HCT116 (cell line): Measurements from ENCODE around the gene C9. TPM values are rescaled to one million over a fixed set of nuclear protein-coding genes. Genes with fewer than 3 reads are reported as not detected.

ENCODE experiments used
- ATAC-seq: fragments of 200-7000 bp; cut with Tn5 transposase; 2 replicates; pipeline ENCODE4 v1.9.1; 2020; ENCODE audit warnings: mild to moderate bottlenecking, moderate library complexity
- BruUV-seq: library from RNA; stranded (reverse); fragments of 400-500 nt; replicated peaks from 2 replicates; lab custom pipeline; 2021; lab: Mats Ljungman, UMichigan
- CTCF ChIA-PET: fragments of 300-600 bp; sonication (Branson Sonifier 250); formaldehyde crosslinking; loops from one replicate; lab custom pipeline; 2021; ENCODE audit warnings: antibody characterized with exemption; lab: Charles Lee
- POLR2A ChIA-PET: fragments of 300-600, 350-600 bp; sonication (Branson Sonifier 250); formaldehyde crosslinking; loops from one replicate; lab custom pipeline; 2021; ENCODE audit warnings: antibody characterized with exemption; lab: Charles Lee
- RAD21 ChIA-PET, 2 experiments: fragments of 300-600 bp; sonication (Branson Sonifier 250); formaldehyde crosslinking; loops; one replicate each; lab custom pipeline; 2023; ENCODE audit warnings: low total read pairs in 2 of 2; ENCODE audit not compliant: uncharacterized antibody in 2 of 2, unreplicated experiment in 2 of 2, low non-redundant PET in 1 of 2; lab: Charles Lee
- DNase-seq: peaks from one replicate; pipeline ENCODE4 v3.0.0-alpha.2; 2010; ENCODE audit warnings: low read depth, low spot score
- H2AFZ ChIP-seq: fragments of 200-600 bp; shearing (Covaris generic), sonication (generic); 2 replicates; pipeline ENCODE4 v1.6.1; 2017; ENCODE audit warnings: low read depth, mixed run types, mixed read lengths, antibody characterized with exemption, low read length; ENCODE audit not compliant: poor library complexity, severe bottlenecking
- H3K27ac ChIP-seq: 2 replicates; pipeline ENCODE4 v1.5.1; 2012; ENCODE audit warnings: low read depth, low read length
- H3K27me3 ChIP-seq: fragments of 200-600 bp; sonication (generic); 2 replicates; pipeline ENCODE4 v1.6.1; 2016; ENCODE audit warnings: mixed run types, low read length, mixed read lengths; ENCODE audit not compliant: insufficient read depth
- H3K36me3 ChIP-seq, 2 experiments: fragments of 200-500 bp in 1 of 2; fragments of 200-600 bp in 1 of 2; sonication (Bioruptor generic) in 1 of 2; sonication (generic) in 1 of 2; 2 replicates each; pipeline versions ENCODE4 v1.5.1 to v1.6.1; 2014 to 2016; ENCODE audit warnings: low read length in 2 of 2, inconsistent platforms in 1 of 2, mixed read lengths in 1 of 2, mixed run types in 1 of 2; ENCODE audit not compliant: insufficient read depth in 2 of 2, control insufficient read depth in 1 of 2
- H3K4me1 ChIP-seq, 2 experiments: fragments of 200-600 bp in 1 of 2; sonication (generic) in 1 of 2; 2 replicates each; pipeline versions ENCODE4 v1.5.1 to v1.6.1; 2012 to 2017; ENCODE audit warnings: low read length in 2 of 2, inconsistent platforms in 1 of 2, mild to moderate bottlenecking in 1 of 2, mixed read lengths in 1 of 2, mixed run types in 1 of 2, moderate library complexity in 1 of 2; ENCODE audit not compliant: insufficient read depth in 2 of 2, control insufficient read depth in 1 of 2
- H3K4me2 ChIP-seq: fragments of 200-600 bp; sonication (generic); 2 replicates; pipeline ENCODE4 v1.6.1; 2017; ENCODE audit warnings: mixed run types, low read length, mixed read lengths
- H3K4me3 ChIP-seq, 2 experiments: fragments of 200-600 bp in 1 of 2; sonication (generic) in 1 of 2; replicated peaks in 1 of 2; 2 replicates each; pipeline ENCODE4 v1.5.1; 2011 to 2016; ENCODE audit warnings: low read length in 2 of 2, control low read depth in 1 of 2, low read depth in 1 of 2, mild to moderate bottlenecking in 1 of 2, mixed read lengths in 1 of 2, mixed run types in 1 of 2
- H3K79me2 ChIP-seq: fragments of 200-600 bp; sonication (generic); 2 replicates; pipeline ENCODE4 v1.6.1; 2017; ENCODE audit warnings: mild to moderate bottlenecking, mixed run types, low read length, moderate library complexity, mixed read lengths; ENCODE audit not compliant: insufficient read depth
- H3K9ac ChIP-seq: fragments of 200-600 bp; sonication (generic); 2 replicates; pipeline ENCODE4 v1.6.1; 2016; ENCODE audit warnings: low read length, mixed read lengths
- H3K9me2 ChIP-seq: fragments of 200-600 bp; sonication (generic), shearing (Covaris generic); 2 replicates; pipeline ENCODE4 v1.6.1; 2017; ENCODE audit warnings: mixed run types, mild to moderate bottlenecking, moderate library complexity; ENCODE audit not compliant: insufficient read depth
- H3K9me3 ChIP-seq, 2 experiments: fragments of 200-500 bp in 1 of 2; fragments of 200-600 bp in 1 of 2; sonication (Bioruptor generic) in 1 of 2; sonication (generic) in 1 of 2; 2 replicates each; pipeline ENCODE4 v1.6.1; 2014 to 2017; ENCODE audit warnings: low read length in 2 of 2, mixed read lengths in 2 of 2, inconsistent platforms in 1 of 2, low read depth in 1 of 2, mild to moderate bottlenecking in 1 of 2, mixed run types in 1 of 2, moderate library complexity in 1 of 2; ENCODE audit not compliant: control insufficient read depth in 1 of 2, insufficient read depth in 1 of 2
- H4K20me1 ChIP-seq: fragments of 200-600 bp; sonication (generic), shearing (Covaris generic); 2 replicates; pipeline ENCODE4 v1.6.1; 2017; ENCODE audit warnings: mixed run types, mild to moderate bottlenecking, moderate library complexity; ENCODE audit not compliant: insufficient read depth
- CBX3 ChIP-seq: IDR thresholded peaks from 2 replicates; pipeline ENCODE4 v1.6.1; 2012; ENCODE audit warnings: low read depth
- CEBPB ChIP-seq: IDR thresholded peaks from 2 replicates; pipeline ENCODE4 v1.6.1; 2012; ENCODE audit warnings: low read depth
- EGR1 ChIP-seq: IDR thresholded peaks from 2 replicates; pipeline ENCODE4 v1.6.1; 2012; ENCODE audit warnings: low read depth
- EZH2 ChIP-seq: fragments of 200-600 bp; sonication (generic); IDR thresholded peaks from 2 replicates; pipeline ENCODE4 v1.6.1; 2017; ENCODE audit warnings: antibody characterized with exemption, mixed run types
- EZH2phosphoT487 ChIP-seq: fragments of 200-600 bp; IDR thresholded peaks from 2 replicates; pipeline ENCODE4 v1.6.1; 2018; ENCODE audit warnings: antibody characterized with exemption, borderline replicate concordance
- FOSL1 ChIP-seq: IDR thresholded peaks from 2 replicates; pipeline ENCODE4 v1.6.1; 2012; ENCODE audit warnings: low read depth
- JUND ChIP-seq: IDR thresholded peaks from 2 replicates; pipeline ENCODE4 v1.6.1; 2012
- POLR2A ChIP-seq: IDR thresholded peaks from 2 replicates; pipeline ENCODE4 v1.7.0; 2011; ENCODE audit warnings: borderline replicate concordance; ENCODE audit not compliant: insufficient read depth, insufficient read length; ENCODE audit errors: extremely low read depth
- POLR2AphosphoS5 ChIP-seq: IDR thresholded peaks from 2 replicates; pipeline ENCODE4 v1.6.1; 2011; ENCODE audit warnings: mild to moderate bottlenecking, low read depth, low read length, moderate library complexity
- RAD21 ChIP-seq: IDR thresholded peaks from 2 replicates; pipeline ENCODE4 v1.6.1; 2012; ENCODE audit warnings: low read depth, mild to moderate bottlenecking
- SIN3A ChIP-seq: IDR thresholded peaks from 2 replicates; pipeline ENCODE4 v1.6.1; 2012; ENCODE audit warnings: low read depth
- SRF ChIP-seq: IDR thresholded peaks from 2 replicates; pipeline ENCODE4 v1.6.1; 2012; ENCODE audit warnings: low read depth
- ZFX ChIP-seq: fragments of 450-650 bp; IDR thresholded peaks from 2 replicates; pipeline ENCODE4 v1.6.1; 2017
- ZNF274 ChIP-seq: fragments of 200-500 bp; sonication (Bioruptor generic); IDR thresholded peaks from 2 replicates; pipeline ENCODE4 v1.6.1; 2014; ENCODE audit warnings: mild to moderate bottlenecking, low read depth, low read length, inconsistent platforms
- intact Hi-C: fragments of 100-400 bp; cut with micrococcal nuclease; formaldehyde crosslinking; loops from 2 replicates; pipeline ENCODE4 v1.10.0; 2022
- total RNA-seq: library from RNA; stranded (reverse); gene quantifications from one replicate; pipeline ENCODE4 v1.2.1, GENCODE V29; 2021; ENCODE audit not compliant: unreplicated experiment
- TF ChIP-seq, protein P1 (sequence below): IDR thresholded peaks from 2 replicates; pipeline ENCODE4 v1.6.1; 2011; ENCODE audit warnings: mild to moderate bottlenecking, low read length, moderate library complexity; ENCODE audit not compliant: insufficient replicate concordance; ENCODE audit errors: extremely low read depth
- TF ChIP-seq, protein P2 (sequence below): IDR thresholded peaks from 2 replicates; pipeline ENCODE4 v1.6.1; 2012
- TF ChIP-seq, protein P3 (sequence below): IDR thresholded peaks from 2 replicates; pipeline ENCODE4 v1.6.1; 2012; ENCODE audit warnings: low read depth
- TF ChIP-seq, protein P4 (sequence below), 3 experiments: fragments of 200-600 bp in 1 of 3; sonication (generic) in 1 of 3; IDR thresholded peaks in 2 of 3; conservative IDR thresholded peaks in 1 of 3; 2 replicates each; pipeline ENCODE4 v1.5.1; 2012 to 2017; ENCODE audit warnings: low read depth in 2 of 3, low read length in 2 of 3, antibody characterized with exemption in 1 of 3, borderline replicate concordance in 1 of 3, control low read depth in 1 of 3, mild to moderate bottlenecking in 1 of 3, mixed read lengths in 1 of 3, mixed run types in 1 of 3, moderate library complexity in 1 of 3; ENCODE audit not compliant: insufficient read depth in 1 of 3
- TF ChIP-seq, protein P5 (sequence below): IDR thresholded peaks from 2 replicates; pipeline ENCODE4 v1.6.1; 2012

The C9 gene
- total RNA-seq, 1 experiment from 2014 or later = 0.34 TPM

DNA sequence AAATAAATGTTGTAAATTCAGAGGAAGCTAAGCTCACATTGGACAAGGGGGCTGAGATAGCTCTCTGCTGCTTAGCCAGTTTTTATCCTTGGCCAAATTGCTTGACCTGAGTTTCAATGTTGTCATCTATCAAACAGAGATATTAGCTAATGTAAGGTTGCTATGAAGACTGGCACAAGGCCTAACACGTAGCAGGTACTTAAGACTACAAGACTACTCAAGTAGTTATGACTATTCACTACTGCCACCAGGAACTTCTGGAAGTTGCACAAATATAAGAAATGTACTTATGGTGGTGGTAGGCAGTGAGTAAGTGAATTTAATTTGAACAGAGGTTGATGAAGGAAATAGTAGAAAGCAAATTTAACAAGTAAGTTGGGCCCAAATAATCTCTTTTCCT lies 127.6 kb downstream of the C9 start:
- TF ChIP-seq CBX3 = no peak
- TF ChIP-seq POLR2AphosphoS5 = no peak
- TF ChIP-seq, protein P1, sequence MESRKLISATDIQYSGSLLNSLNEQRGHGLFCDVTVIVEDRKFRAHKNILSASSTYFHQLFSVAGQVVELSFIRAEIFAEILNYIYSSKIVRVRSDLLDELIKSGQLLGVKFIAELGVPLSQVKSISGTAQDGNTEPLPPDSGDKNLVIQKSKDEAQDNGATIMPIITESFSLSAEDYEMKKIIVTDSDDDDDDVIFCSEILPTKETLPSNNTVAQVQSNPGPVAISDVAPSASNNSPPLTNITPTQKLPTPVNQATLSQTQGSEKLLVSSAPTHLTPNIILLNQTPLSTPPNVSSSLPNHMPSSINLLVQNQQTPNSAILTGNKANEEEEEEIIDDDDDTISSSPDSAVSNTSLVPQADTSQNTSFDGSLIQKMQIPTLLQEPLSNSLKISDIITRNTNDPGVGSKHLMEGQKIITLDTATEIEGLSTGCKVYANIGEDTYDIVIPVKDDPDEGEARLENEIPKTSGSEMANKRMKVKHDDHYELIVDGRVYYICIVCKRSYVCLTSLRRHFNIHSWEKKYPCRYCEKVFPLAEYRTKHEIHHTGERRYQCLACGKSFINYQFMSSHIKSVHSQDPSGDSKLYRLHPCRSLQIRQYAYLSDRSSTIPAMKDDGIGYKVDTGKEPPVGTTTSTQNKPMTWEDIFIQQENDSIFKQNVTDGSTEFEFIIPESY = no peak
- TF ChIP-seq SRF = no peak
- no peak for TF ChIP-seq RAD21
- TF ChIP-seq, protein P2, sequence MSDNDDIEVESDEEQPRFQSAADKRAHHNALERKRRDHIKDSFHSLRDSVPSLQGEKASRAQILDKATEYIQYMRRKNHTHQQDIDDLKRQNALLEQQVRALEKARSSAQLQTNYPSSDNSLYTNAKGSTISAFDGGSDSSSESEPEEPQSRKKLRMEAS = no peak
- TF ChIP-seq, protein P3, sequence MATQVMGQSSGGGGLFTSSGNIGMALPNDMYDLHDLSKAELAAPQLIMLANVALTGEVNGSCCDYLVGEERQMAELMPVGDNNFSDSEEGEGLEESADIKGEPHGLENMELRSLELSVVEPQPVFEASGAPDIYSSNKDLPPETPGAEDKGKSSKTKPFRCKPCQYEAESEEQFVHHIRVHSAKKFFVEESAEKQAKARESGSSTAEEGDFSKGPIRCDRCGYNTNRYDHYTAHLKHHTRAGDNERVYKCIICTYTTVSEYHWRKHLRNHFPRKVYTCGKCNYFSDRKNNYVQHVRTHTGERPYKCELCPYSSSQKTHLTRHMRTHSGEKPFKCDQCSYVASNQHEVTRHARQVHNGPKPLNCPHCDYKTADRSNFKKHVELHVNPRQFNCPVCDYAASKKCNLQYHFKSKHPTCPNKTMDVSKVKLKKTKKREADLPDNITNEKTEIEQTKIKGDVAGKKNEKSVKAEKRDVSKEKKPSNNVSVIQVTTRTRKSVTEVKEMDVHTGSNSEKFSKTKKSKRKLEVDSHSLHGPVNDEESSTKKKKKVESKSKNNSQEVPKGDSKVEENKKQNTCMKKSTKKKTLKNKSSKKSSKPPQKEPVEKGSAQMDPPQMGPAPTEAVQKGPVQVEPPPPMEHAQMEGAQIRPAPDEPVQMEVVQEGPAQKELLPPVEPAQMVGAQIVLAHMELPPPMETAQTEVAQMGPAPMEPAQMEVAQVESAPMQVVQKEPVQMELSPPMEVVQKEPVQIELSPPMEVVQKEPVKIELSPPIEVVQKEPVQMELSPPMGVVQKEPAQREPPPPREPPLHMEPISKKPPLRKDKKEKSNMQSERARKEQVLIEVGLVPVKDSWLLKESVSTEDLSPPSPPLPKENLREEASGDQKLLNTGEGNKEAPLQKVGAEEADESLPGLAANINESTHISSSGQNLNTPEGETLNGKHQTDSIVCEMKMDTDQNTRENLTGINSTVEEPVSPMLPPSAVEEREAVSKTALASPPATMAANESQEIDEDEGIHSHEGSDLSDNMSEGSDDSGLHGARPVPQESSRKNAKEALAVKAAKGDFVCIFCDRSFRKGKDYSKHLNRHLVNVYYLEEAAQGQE = no peak
- TF ChIP-seq CEBPB = no peak
- TF ChIP-seq JUND = no peak
- no peak for TF ChIP-seq SIN3A
- no peak for TF ChIP-seq ZFX
- TF ChIP-seq, protein P4, sequence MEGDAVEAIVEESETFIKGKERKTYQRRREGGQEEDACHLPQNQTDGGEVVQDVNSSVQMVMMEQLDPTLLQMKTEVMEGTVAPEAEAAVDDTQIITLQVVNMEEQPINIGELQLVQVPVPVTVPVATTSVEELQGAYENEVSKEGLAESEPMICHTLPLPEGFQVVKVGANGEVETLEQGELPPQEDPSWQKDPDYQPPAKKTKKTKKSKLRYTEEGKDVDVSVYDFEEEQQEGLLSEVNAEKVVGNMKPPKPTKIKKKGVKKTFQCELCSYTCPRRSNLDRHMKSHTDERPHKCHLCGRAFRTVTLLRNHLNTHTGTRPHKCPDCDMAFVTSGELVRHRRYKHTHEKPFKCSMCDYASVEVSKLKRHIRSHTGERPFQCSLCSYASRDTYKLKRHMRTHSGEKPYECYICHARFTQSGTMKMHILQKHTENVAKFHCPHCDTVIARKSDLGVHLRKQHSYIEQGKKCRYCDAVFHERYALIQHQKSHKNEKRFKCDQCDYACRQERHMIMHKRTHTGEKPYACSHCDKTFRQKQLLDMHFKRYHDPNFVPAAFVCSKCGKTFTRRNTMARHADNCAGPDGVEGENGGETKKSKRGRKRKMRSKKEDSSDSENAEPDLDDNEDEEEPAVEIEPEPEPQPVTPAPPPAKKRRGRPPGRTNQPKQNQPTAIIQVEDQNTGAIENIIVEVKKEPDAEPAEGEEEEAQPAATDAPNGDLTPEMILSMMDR (IDR thresholded peaks at IDR 0.05 in 2 of 3, conservative IDR thresholded peaks at IDR 0.05 in 1 of 3; ENCODE audit: borderline replicate concordance in 1 of 3, insufficient read depth in 1 of 3, low read depth in 2 of 3, low read length in 2 of 3) = no peak
- no peak for TF ChIP-seq EGR1
- no peak for TF ChIP-seq EZH2phosphoT487
- TF ChIP-seq, protein P5, sequence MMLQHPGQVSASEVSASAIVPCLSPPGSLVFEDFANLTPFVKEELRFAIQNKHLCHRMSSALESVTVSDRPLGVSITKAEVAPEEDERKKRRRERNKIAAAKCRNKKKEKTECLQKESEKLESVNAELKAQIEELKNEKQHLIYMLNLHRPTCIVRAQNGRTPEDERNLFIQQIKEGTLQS = no peak
- TF ChIP-seq FOSL1 = no peak
- no peak for TF ChIP-seq EZH2
- TF ChIP-seq ZNF274 = no peak
- no peak for TF ChIP-seq POLR2A
- TF ChIP-seq, all 23 proteins: peak for 0
- CTCF ChIA-PET = no interaction called here
- ATAC-seq = no peak

More for the DNA sequence above, 127.6 kb downstream of the C9 start:
- Histone ChIP-seq H3K4me3 (no peak overlapping the region), H3K9ac (no peak overlapping the region), H3K79me2 (no peaks in the 10 kb centered on the region), H2AFZ (no peak overlapping the region), H3K4me2 (no peak overlapping the region), H3K9me2 (no peaks in the 10 kb centered on the region), H3K9me3 (no peaks in the 10 kb centered on the region), H3K4me1 (peaks cover 0 to 5% of the 10 kb centered on the region in 2 experiments; a peak in 1 of 4 replicates), H3K27me3 (no peaks in the 10 kb centered on the region), H3K36me3 (no peaks in the 10 kb centered on the region), H3K27ac (no peak overlapping the region), H4K20me1 (no peaks in the 10 kb centered on the region)
- ChIA-PET RAD21 (no interaction called here), POLR2A (no interaction called here)
- no peak for DNase-seq
- intact Hi-C loops = no loop called here
- BruUV-seq = no TSS peak
